Kidney capillary endothelial cell (primary cell): Measurements from ENCODE around the gene PTGIS.

Experiments
- DNase-seq: peaks from one replicate; pipeline ENCODE4 v3.0.0-alpha.2; 2018; ENCODE audit warnings: low spot score

The PTGIS gene

GRCh38 chr20:49470922-49471321 lies 97.0 kb downstream of the PTGIS start:
- DNase-seq, result no peak

GRCh38 chr20:49469060-49469459 lies 98.9 kb downstream of the PTGIS start:
- no peak for DNase-seq

- DNase-seq, result no peak
These were observed 99.5 kb downstream of the PTGIS start for GRCh38 chr20:49468412-49468811.

- DNase-seq, result no peak
These were observed 101.6 kb downstream of the PTGIS start for GRCh38 chr20:49466114-49466912.

- DNase-seq, result no peak
These were observed 103.4 kb downstream of the PTGIS start for GRCh38 chr20:49464556-49464955.

GRCh38 chr20:49462626-49463025 lies 105.3 kb downstream of the PTGIS start:
- no peak for DNase-seq

GRCh38 chr20:49461894-49462620 lies 105.9 kb downstream of the PTGIS start:
- DNase-seq, result no peak

- no peak for DNase-seq
These were observed 107.0 kb downstream of the PTGIS start for GRCh38 chr20:49460916-49461315.

- no peak for DNase-seq
These were observed 107.8 kb downstream of the PTGIS start for GRCh38 chr20:49460131-49460530.

- DNase-seq, result no peak
These were observed 108.3 kb downstream of the PTGIS start for GRCh38 chr20:49459684-49460083.

GRCh38 chr20:49457444-49457843 lies 110.5 kb downstream of the PTGIS start:
- no peak for DNase-seq

- DNase-seq, result no peak
These were observed 111.3 kb downstream of the PTGIS start for GRCh38 chr20:49456646-49457045.

- DNase-seq, result no peak
These were observed 112.2 kb downstream of the PTGIS start for GRCh38 chr20:49455691-49456090.
